ENCODE measurements around the gene STIP1.

The STIP1 gene

GRCh38 chr11:64230985-64231365, 45.0 kb downstream of the STIP1 start:
- Histone ChIP-seq H3K36me3 (ENCODE audit: insufficient read depth, low read length) (peaks cover 5% of the 10 kb centered on the region; the same call in 1 of the 2 replicates), H4K20me1 (ENCODE audit: insufficient read depth, low read length) (no peaks in the 10 kb centered on the region), H3K4me1 (ENCODE audit: insufficient read depth, low read length, severe bottlenecking) (peaks cover 61% of the 10 kb centered on the region), H3K4me2 (ENCODE audit: low read length) (peak overlapping the region; percentile 79), H3K27me3 (ENCODE audit: insufficient read depth, low read length) (no peaks in the 10 kb centered on the region), H3K9ac (ENCODE audit: low read length) (peak overlapping the region; percentile 71), H3K79me2 (ENCODE audit: insufficient read depth, low read length) (no peaks in the 10 kb centered on the region), H3F3A (ENCODE audit: insufficient read depth, low read length) (no peaks in the 10 kb centered on the region), H3K9me3 (ENCODE audit: low read length) (no peaks in the 10 kb centered on the region), H3K27ac (ENCODE audit: low read depth, low read length, poor library complexity, severe bottlenecking) (peak overlapping the region; percentile 79), H2AFZ (ENCODE audit: low read length) (no peak overlapping the region), H3K4me3 (ENCODE audit: low read depth, low read length, poor library complexity, severe bottlenecking) (peak overlapping the region; percentile 68), H3K9me2 (ENCODE audit: low read depth, low read length) (no peaks in the 10 kb centered on the region)
- no peak for TF ChIP-seq EZH2 (IDR thresholded peaks at IDR 0.05; ENCODE audit: borderline replicate concordance, low read length)
- TF ChIP-seq CTCF (IDR thresholded peaks at IDR 0.05; ENCODE audit: low read length): no peak

- peak overlapping the region; percentile 68 for H3K4me3 ChIP-seq (ENCODE audit: low read depth, low read length, poor library complexity, severe bottlenecking)
- H3K9ac ChIP-seq (ENCODE audit: low read length): no peak overlapping the region
- no peaks in the 10 kb centered on the region for H3K79me2 ChIP-seq (ENCODE audit: insufficient read depth, low read length)
- H3K36me3 ChIP-seq (ENCODE audit: insufficient read depth, low read length): peaks cover 5% of the 10 kb centered on the region; the same call in 1 of the 2 replicates
- no peaks in the 10 kb centered on the region for H3K27me3 ChIP-seq (ENCODE audit: insufficient read depth, low read length)
- no peaks in the 10 kb centered on the region for H4K20me1 ChIP-seq (ENCODE audit: insufficient read depth, low read length)
- TF ChIP-seq EZH2 (IDR thresholded peaks at IDR 0.05; ENCODE audit: borderline replicate concordance, low read length): no peak
- no peak for TF ChIP-seq CTCF (IDR thresholded peaks at IDR 0.05; ENCODE audit: low read length)
- no peak overlapping the region for H3K27ac ChIP-seq (ENCODE audit: low read depth, low read length, poor library complexity, severe bottlenecking)
- no peaks in the 10 kb centered on the region for H3K9me3 ChIP-seq (ENCODE audit: low read length)
- H3K4me1 ChIP-seq (ENCODE audit: insufficient read depth, low read length, severe bottlenecking): peaks cover 60% of the 10 kb centered on the region
- peak overlapping the region; percentile 79; the same call in 1 of the 2 replicates for H3K4me2 ChIP-seq (ENCODE audit: low read length)
- no peak overlapping the region for H2AFZ ChIP-seq (ENCODE audit: low read length)
- no peaks in the 10 kb centered on the region for H3F3A ChIP-seq (ENCODE audit: insufficient read depth, low read length)
- no peaks in the 10 kb centered on the region for H3K9me2 ChIP-seq (ENCODE audit: low read depth, low read length)
These were observed 45.6 kb downstream of the STIP1 start for GRCh38 chr11:64231546-64231945.

- Histone ChIP-seq H3K4me1 (ENCODE audit: insufficient read depth, low read length, severe bottlenecking) (peaks cover 59% of the 10 kb centered on the region), H2AFZ (ENCODE audit: low read length) (no peak overlapping the region), H3K4me3 (ENCODE audit: low read depth, low read length, poor library complexity, severe bottlenecking) (no peak overlapping the region), H3K9ac (ENCODE audit: low read length) (no peak overlapping the region), H3F3A (ENCODE audit: insufficient read depth, low read length) (no peaks in the 10 kb centered on the region), H3K9me2 (ENCODE audit: low read depth, low read length) (no peaks in the 10 kb centered on the region), H3K4me2 (ENCODE audit: low read length) (no peak overlapping the region; the same call in 1 of the 2 replicates), H4K20me1 (ENCODE audit: insufficient read depth, low read length) (no peaks in the 10 kb centered on the region), H3K9me3 (ENCODE audit: low read length) (no peaks in the 10 kb centered on the region), H3K79me2 (ENCODE audit: insufficient read depth, low read length) (no peaks in the 10 kb centered on the region), H3K36me3 (ENCODE audit: insufficient read depth, low read length) (peaks cover 5% of the 10 kb centered on the region; the same call in 1 of the 2 replicates), H3K27me3 (ENCODE audit: insufficient read depth, low read length) (no peaks in the 10 kb centered on the region), H3K27ac (ENCODE audit: low read depth, low read length, poor library complexity, severe bottlenecking) (no peak overlapping the region)
- no peak for TF ChIP-seq CTCF (IDR thresholded peaks at IDR 0.05; ENCODE audit: low read length)
- TF ChIP-seq EZH2 (IDR thresholded peaks at IDR 0.05; ENCODE audit: borderline replicate concordance, low read length): no peak
These were observed 46.4 kb downstream of the STIP1 start for GRCh38 chr11:64232182-64232966.

Measured in OCI-LY1 (cell line).